ENCODE data around the gene ERG.

Gene ERG

DNA sequence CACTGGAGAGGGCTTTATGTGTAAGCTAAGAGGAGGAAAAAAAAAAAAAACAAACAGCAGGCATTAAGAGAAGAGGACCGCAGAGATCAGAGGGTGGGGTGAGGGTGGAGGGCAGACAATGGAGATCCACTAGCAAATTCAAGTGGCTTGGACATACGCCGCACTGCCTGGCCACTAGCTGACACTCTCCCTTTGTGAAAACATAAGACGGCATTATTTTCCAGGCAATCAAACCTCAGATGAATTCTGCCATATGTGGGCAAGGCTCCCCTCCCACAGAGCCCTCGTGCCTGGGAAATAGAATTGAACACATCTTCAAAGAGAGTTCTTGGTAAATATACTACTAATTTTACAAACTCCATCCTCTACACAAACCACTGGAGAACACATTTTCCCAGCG is 53.6 kb downstream of the ERG start:
- H3K79me2 ChIP-seq (ENCODE audit: insufficient read depth, low read length), result peaks cover 97% of the 10 kb centered on the region
- no peak overlapping the region for H3K9ac ChIP-seq (ENCODE audit: low read depth, low read length, poor library complexity, severe bottlenecking)
- no peak overlapping the region for H3K4me2 ChIP-seq (ENCODE audit: low read depth, low read length, poor library complexity, severe bottlenecking)
- TF ChIP-seq, protein P1, sequence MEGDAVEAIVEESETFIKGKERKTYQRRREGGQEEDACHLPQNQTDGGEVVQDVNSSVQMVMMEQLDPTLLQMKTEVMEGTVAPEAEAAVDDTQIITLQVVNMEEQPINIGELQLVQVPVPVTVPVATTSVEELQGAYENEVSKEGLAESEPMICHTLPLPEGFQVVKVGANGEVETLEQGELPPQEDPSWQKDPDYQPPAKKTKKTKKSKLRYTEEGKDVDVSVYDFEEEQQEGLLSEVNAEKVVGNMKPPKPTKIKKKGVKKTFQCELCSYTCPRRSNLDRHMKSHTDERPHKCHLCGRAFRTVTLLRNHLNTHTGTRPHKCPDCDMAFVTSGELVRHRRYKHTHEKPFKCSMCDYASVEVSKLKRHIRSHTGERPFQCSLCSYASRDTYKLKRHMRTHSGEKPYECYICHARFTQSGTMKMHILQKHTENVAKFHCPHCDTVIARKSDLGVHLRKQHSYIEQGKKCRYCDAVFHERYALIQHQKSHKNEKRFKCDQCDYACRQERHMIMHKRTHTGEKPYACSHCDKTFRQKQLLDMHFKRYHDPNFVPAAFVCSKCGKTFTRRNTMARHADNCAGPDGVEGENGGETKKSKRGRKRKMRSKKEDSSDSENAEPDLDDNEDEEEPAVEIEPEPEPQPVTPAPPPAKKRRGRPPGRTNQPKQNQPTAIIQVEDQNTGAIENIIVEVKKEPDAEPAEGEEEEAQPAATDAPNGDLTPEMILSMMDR (conservative IDR thresholded peaks at IDR 0.05; ENCODE audit: low read length), result no peak
- TF ChIP-seq EZH2phosphoT487 (IDR thresholded peaks at IDR 0.05; ENCODE audit: borderline replicate concordance), result no peak
- no peak overlapping the region for H3K4me3 ChIP-seq (ENCODE audit: low read length, poor library complexity, severe bottlenecking)
- no peaks in the 10 kb centered on the region for H3K27me3 ChIP-seq (ENCODE audit: insufficient read depth, low read length, poor library complexity, severe bottlenecking)
- H3K36me3 ChIP-seq (ENCODE audit: insufficient read depth, low read length), result peaks cover 60% of the 10 kb centered on the region
- no peaks in the 10 kb centered on the region for H3K9me3 ChIP-seq (ENCODE audit: insufficient read depth, low read depth, low read length)
- H3F3A ChIP-seq (ENCODE audit: low read depth), result no peaks in the 10 kb centered on the region; the same call in 1 of the 2 replicates
- no peaks in the 10 kb centered on the region for H3K9me2 ChIP-seq (replicated peaks; ENCODE audit: low read depth, low read length)
- H4K20me1 ChIP-seq (ENCODE audit: insufficient read depth, low read length, poor library complexity, severe bottlenecking), result peaks cover 94% of the 10 kb centered on the region
- peaks cover 44% of the 10 kb centered on the region for H3K4me1 ChIP-seq (ENCODE audit: insufficient read depth, low read length, poor library complexity, severe bottlenecking)
- no peak overlapping the region for H2AFZ ChIP-seq (ENCODE audit: low read length)

DNA sequence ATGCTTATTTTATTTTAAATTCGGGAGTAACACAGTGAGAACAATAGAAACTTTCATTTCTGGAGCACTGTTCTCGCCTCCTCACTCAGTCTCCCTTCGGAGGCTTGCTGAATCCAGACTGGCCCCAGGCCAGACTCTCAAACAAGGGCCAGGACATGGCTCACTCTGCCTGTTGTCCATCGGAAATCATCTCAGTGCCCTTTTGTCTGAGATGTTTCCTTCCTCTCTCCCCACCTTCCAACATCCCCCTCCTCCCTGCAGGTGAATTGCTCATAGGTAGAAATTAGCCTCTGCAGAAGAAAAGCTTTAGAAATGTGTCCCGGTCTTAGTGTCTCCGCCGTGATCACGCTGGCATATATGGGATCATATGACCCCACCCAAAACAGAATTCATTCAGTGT is 55.2 kb downstream of the ERG start:
- Histone ChIP-seq H3K27me3 (ENCODE audit: insufficient read depth, low read length, poor library complexity, severe bottlenecking) (no peaks in the 10 kb centered on the region), H3K36me3 (ENCODE audit: insufficient read depth, low read length) (peaks cover 76% of the 10 kb centered on the region), H3K9me3 (ENCODE audit: insufficient read depth, low read depth, low read length) (no peaks in the 10 kb centered on the region), H3K9me2 (replicated peaks; ENCODE audit: low read depth, low read length) (no peaks in the 10 kb centered on the region), H3K9ac (ENCODE audit: low read depth, low read length, poor library complexity, severe bottlenecking) (no peak overlapping the region), H4K20me1 (ENCODE audit: insufficient read depth, low read length, poor library complexity, severe bottlenecking) (peaks cover 93% of the 10 kb centered on the region), H3K4me2 (ENCODE audit: low read depth, low read length, poor library complexity, severe bottlenecking) (no peak overlapping the region), H3K4me3 (ENCODE audit: low read length, poor library complexity, severe bottlenecking) (no peak overlapping the region), H3F3A (ENCODE audit: low read depth) (no peaks in the 10 kb centered on the region; the same call in 1 of the 2 replicates), H3K4me1 (ENCODE audit: insufficient read depth, low read length, poor library complexity, severe bottlenecking) (peaks cover 33% of the 10 kb centered on the region), H2AFZ (ENCODE audit: low read length) (no peak overlapping the region), H3K79me2 (ENCODE audit: insufficient read depth, low read length) (peaks cover 97% of the 10 kb centered on the region)
- TF ChIP-seq, protein P1 (conservative IDR thresholded peaks at IDR 0.05; ENCODE audit: low read length), result no peak
- TF ChIP-seq EZH2phosphoT487 (IDR thresholded peaks at IDR 0.05; ENCODE audit: borderline replicate concordance), result no peak

DNA sequence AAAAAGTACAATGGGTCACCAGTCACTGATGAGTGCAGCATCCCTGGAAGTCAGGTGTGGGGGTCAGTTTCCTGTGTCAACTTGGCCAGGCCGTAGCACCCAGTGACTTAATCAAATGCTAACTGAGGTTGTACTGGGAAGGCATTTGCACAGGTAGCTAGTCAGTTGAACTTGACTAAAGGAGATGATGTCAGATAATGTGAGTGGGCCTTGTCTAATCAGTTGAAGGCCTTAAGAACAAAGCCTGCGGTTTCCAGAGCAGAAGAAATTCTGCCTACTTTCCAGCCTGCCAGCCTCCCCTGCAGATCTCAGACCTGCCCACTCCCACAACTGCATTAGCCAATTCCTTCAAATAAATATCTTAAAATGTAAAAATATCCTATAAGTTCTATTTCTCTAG is 57.1 kb downstream of the ERG start:
- Histone ChIP-seq H3F3A (ENCODE audit: low read depth) (no peaks in the 10 kb centered on the region), H3K9me3 (ENCODE audit: insufficient read depth, low read depth, low read length) (no peaks in the 10 kb centered on the region), H3K9me2 (replicated peaks; ENCODE audit: low read depth, low read length) (no peaks in the 10 kb centered on the region), H3K4me1 (ENCODE audit: insufficient read depth, low read length, poor library complexity, severe bottlenecking) (peaks cover 18% of the 10 kb centered on the region), H3K27me3 (ENCODE audit: insufficient read depth, low read length, poor library complexity, severe bottlenecking) (no peaks in the 10 kb centered on the region), H3K9ac (ENCODE audit: low read depth, low read length, poor library complexity, severe bottlenecking) (no peak overlapping the region), H4K20me1 (ENCODE audit: insufficient read depth, low read length, poor library complexity, severe bottlenecking) (peaks cover 84% of the 10 kb centered on the region), H3K79me2 (ENCODE audit: insufficient read depth, low read length) (peaks cover 96% of the 10 kb centered on the region), H2AFZ (ENCODE audit: low read length) (no peak overlapping the region), H3K36me3 (ENCODE audit: insufficient read depth, low read length) (peaks cover 92% of the 10 kb centered on the region), H3K4me2 (ENCODE audit: low read depth, low read length, poor library complexity, severe bottlenecking) (no peak overlapping the region), H3K4me3 (ENCODE audit: low read length, poor library complexity, severe bottlenecking) (no peak overlapping the region)
- no peak for TF ChIP-seq EZH2phosphoT487 (IDR thresholded peaks at IDR 0.05; ENCODE audit: borderline replicate concordance)
- TF ChIP-seq, protein P1 (conservative IDR thresholded peaks at IDR 0.05; ENCODE audit: low read length), result no peak
